Left ventricle myocardium inferior (tissue), 1 donor: ENCODE results near the gene TTLL12. TPM values are rescaled to one million over a fixed set of nuclear protein-coding genes. Genes with fewer than 3 reads are reported as not detected.

Source experiments
- DNase-seq: peaks from one replicate; pipeline ENCODE4 v3.0.0-alpha.2; 2020
- H3K27ac ChIP-seq: fragments of 200-600 bp; replicated peaks from 2 replicates; pipeline ENCODE4 v1.8.0; 2021
- H3K27me3 ChIP-seq: fragments of 200-600 bp; 2 replicates; pipeline ENCODE4 v1.8.0; 2021; ENCODE audit warnings: low read depth
- H3K36me3 ChIP-seq: fragments of 200-600 bp; 2 replicates; pipeline ENCODE4 v1.8.0; 2021
- H3K4me1 ChIP-seq: fragments of 200-600 bp; 2 replicates; pipeline ENCODE4 v1.8.0; 2021
- H3K4me3 ChIP-seq: fragments of 200-600 bp; 2 replicates; pipeline ENCODE4 v1.8.0; 2021; ENCODE audit warnings: mild to moderate bottlenecking, moderate library complexity
- H3K9me3 ChIP-seq: fragments of 200-600 bp; replicated peaks from 2 replicates; pipeline ENCODE4 v1.8.0; 2021
- intact Hi-C: fragments of 100-400 bp; cut with micrococcal nuclease; formaldehyde crosslinking; loops from one replicate; pipeline ENCODE4 v1.11.0; 2022
- total RNA-seq: library from RNA; stranded (reverse); fragmentation: NEBNext Ultra II Directional; extraction: Animal tissue kit (Norgen Biotek cat#: 25700); gene quantifications from one replicate; pipeline ENCODE4 v1.2.1, GENCODE V29; 2021
- TF ChIP-seq, protein P1 (sequence below): fragments of 200-600 bp; IDR thresholded peaks from 2 replicates; pipeline ENCODE4 v1.8.0; 2021; ENCODE audit warnings: antibody characterized with exemption, mild to moderate bottlenecking, borderline replicate concordance
- donor health status: DM: no; HTN: yes; CAD: no; lungs with severe emphysema.

TTLL12 gene
- total RNA-seq, 1 donor from 2014 or later, result 12.6 TPM

DNA sequence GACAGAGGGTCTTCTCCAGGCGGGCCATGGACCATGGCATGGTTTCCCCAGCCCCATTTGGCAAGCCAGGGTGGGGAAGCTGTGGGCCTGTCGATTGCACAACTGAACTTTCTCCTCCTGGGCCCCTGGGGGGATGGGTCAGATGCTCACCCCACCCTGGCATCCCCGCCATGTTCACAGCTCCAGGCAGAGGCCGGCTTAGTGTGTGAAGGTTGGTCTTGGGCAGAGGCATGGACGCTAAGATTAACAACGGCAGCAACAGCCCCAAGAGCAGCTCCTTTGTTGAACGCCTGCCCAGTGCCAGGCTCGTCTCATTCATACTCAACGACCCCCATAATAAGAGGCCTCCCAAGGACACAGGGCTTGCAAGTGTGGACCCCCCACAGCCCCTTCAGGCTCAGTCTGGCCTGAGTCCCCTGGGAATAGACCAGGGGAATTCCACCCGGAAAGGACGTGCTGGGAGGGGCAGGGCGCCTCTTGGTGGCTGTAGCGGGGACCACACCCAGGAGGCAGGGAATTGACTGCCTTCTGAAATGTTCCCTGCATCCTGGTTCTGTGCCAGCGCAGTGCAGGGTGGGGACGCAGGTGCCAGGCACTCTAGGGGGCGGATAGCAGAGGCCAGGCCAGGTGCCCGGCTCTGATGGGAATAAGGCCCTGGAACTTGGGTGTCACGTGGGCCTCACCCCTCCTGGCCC is 27.3 kb downstream of the TTLL12 start:
- DNase-seq, result no peak
- no peaks in the 10 kb centered on the region for H3K9me3 ChIP-seq
- H3K27ac ChIP-seq, result no peak overlapping the region
- H3K4me1 ChIP-seq, result peaks cover 47% of the 10 kb centered on the region
- no peak overlapping the region for H3K4me3 ChIP-seq
- intact Hi-C loops, result no loop called here
- TF ChIP-seq, protein P1, sequence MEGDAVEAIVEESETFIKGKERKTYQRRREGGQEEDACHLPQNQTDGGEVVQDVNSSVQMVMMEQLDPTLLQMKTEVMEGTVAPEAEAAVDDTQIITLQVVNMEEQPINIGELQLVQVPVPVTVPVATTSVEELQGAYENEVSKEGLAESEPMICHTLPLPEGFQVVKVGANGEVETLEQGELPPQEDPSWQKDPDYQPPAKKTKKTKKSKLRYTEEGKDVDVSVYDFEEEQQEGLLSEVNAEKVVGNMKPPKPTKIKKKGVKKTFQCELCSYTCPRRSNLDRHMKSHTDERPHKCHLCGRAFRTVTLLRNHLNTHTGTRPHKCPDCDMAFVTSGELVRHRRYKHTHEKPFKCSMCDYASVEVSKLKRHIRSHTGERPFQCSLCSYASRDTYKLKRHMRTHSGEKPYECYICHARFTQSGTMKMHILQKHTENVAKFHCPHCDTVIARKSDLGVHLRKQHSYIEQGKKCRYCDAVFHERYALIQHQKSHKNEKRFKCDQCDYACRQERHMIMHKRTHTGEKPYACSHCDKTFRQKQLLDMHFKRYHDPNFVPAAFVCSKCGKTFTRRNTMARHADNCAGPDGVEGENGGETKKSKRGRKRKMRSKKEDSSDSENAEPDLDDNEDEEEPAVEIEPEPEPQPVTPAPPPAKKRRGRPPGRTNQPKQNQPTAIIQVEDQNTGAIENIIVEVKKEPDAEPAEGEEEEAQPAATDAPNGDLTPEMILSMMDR, result peak; percentile 42
- H3K36me3 ChIP-seq, result peaks cover 11% of the 10 kb centered on the region
- H3K27me3 ChIP-seq, result no peaks in the 10 kb centered on the region

DNA sequence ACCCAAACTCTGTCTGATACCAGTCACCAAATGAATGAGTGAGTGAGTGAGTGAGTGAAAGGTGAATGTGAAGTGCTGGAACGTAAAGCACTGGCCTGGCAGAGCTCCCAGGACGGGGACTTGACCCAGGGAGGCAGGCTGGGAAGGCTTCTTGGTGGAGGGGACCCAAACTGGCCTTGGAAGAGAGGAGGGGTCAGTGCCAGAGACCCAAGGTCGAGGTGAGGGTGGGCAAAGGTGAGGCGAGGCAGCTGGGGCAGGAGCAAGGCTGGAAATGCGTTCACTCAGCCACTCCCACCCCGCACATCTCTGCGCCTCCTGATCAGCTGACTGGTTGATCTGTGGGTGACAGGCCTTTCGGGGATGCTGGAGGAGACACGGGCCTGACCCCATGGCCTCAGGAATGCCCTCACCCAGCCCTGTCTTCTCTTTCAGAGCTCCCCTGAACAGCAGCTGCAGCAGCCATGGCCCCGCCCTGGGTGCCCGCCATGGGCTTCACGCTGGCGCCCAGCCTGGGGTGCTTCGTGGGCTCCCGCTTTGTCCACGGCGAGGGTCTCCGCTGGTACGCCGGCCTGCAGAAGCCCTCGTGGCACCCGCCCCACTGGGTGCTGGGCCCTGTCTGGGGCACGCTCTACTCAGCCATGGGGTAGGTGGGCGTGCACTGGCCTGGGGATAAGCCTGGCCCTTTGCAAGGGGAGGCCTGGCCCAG is 28.0 kb downstream of the TTLL12 start:
- intact Hi-C loops, result no loop called here
- TF ChIP-seq, protein P1, result no peak
- peaks cover 46% of the 10 kb centered on the region for H3K4me1 ChIP-seq
- H3K9me3 ChIP-seq, result no peaks in the 10 kb centered on the region
- H3K27ac ChIP-seq, result no peak overlapping the region
- H3K36me3 ChIP-seq, result peaks cover 11% of the 10 kb centered on the region
- no peak overlapping the region for H3K4me3 ChIP-seq
- no peak for DNase-seq
- no peaks in the 10 kb centered on the region for H3K27me3 ChIP-seq

DNA sequence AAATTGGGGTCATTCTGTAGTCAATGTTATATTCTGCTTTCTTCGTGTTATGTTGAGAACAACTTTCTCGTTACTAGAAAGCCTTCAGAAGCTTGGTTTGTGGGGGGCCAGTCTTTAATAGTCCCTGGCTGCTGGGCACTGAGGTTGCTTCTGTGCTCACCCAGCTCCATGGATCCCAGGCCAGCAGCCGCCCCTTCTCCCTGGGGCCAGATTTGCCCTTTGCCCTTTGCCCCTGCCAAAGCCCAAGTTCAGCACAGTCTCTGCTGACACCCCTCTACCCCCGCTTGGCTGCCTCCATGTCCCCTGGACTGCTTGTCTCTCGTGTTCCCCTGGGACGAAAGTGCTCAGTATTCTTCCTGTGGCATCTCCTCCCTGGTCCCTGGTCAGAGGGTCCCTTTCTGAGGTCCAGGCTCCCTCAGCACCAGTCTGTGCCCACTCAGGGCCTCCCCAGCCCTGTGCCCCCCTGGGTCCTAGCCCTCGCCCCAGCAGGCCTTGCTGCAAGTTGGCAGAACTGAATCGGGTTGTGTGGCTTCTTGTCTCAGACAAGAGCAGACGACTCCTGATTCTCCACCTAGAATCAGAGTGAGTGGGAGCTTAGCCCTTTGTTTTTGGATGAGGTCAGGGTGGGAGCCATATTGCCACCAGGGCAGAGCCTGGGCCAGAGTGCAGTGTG is 28.9 kb downstream of the TTLL12 start:
- no peak for DNase-seq
- H3K4me1 ChIP-seq, result peaks cover 43% of the 10 kb centered on the region
- TF ChIP-seq, protein P1, result no peak
- intact Hi-C loops, result no loop called here
- peaks cover 11% of the 10 kb centered on the region for H3K36me3 ChIP-seq
- no peaks in the 10 kb centered on the region for H3K27me3 ChIP-seq
- H3K27ac ChIP-seq, result peak overlapping the region; percentile 8
- no peak overlapping the region for H3K4me3 ChIP-seq
- no peaks in the 10 kb centered on the region for H3K9me3 ChIP-seq

DNA sequence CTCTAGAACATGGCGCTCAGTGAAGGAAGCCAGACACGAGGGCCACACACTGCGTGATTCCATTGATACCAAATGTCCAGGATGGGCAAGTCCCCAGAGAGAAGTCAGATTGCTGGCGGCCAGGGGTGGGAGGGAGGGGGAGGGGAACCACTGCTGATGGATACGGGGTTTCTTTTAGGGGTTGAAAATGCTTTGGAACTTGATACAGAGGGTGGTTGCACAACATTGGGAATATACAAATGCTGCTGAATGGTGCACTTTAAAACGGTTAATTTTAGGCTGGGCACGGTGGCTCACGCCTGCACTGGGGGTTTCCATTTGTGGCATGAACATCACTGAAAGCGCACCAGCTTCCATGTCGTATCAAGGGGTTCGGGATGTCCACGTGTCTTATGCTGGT is 30.5 kb downstream of the TTLL12 start:
- no peaks in the 10 kb centered on the region for H3K27me3 ChIP-seq
- TF ChIP-seq, protein P1, result no peak
- no peak overlapping the region for H3K27ac ChIP-seq
- H3K4me3 ChIP-seq, result no peak overlapping the region
- intact Hi-C loops, result no loop called here
- peaks cover 5% of the 10 kb centered on the region for H3K36me3 ChIP-seq
- DNase-seq, result no peak
- peaks cover 54% of the 10 kb centered on the region for H3K4me1 ChIP-seq
- H3K9me3 ChIP-seq, result no peaks in the 10 kb centered on the region

DNA sequence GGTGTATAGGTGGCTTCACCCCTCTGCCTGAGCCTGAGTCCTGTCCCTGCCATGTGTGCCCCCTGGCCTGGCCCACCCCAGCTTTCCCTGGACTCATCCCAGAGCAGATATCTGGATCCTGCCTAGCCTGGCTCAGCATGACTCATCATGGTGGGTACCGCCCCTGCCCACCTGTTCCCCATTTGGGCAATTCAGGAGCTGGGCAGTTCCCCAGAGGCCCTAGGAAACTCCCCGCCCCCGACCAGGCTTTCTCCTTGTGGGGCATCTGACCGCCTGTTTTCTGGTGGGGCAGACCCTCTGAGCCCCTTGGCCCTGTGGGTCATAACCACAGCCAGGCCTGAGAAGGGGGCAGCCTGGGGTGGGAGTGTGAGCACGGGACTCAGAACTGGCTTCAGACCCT is 31.1 kb downstream of the TTLL12 start:
- H3K9me3 ChIP-seq, result no peaks in the 10 kb centered on the region
- no peaks in the 10 kb centered on the region for H3K27me3 ChIP-seq
- peaks cover 58% of the 10 kb centered on the region for H3K4me1 ChIP-seq
- DNase-seq, result no peak
- no peak overlapping the region for H3K27ac ChIP-seq
- H3K4me3 ChIP-seq, result no peak overlapping the region
- intact Hi-C loops, result no loop called here
- TF ChIP-seq, protein P1, result no peak
- no peaks in the 10 kb centered on the region for H3K36me3 ChIP-seq
